ENCODE data around the gene NUPR2.
A peak's percentile ranks its signal among the peaks of the same experiment; 100 is the strongest.
"Not testable (repeated sequence)": the region's sequence is repeated elsewhere in the genome, so short reads cannot be mapped to it uniquely, and the experiment has no call there.

The NUPR2 gene

GRCh38 chr7:56097700-56098099, 18.5 kb downstream of the NUPR2 start:
- DNase-seq (ENCODE audit: low read depth, low spot score), result peak; percentile 77
- in situ Hi-C loops (cut with HindIII; ENCODE audit: low sequenced_read_pairs), result no loop called here
- H3K4me3 ChIP-seq (ENCODE audit: low read depth, low read length), result no peak overlapping the region
- TF ChIP-seq CTCF (IDR thresholded peaks at IDR 0.05; ENCODE audit: low read depth, low read length), result no peak

GRCh38 chr7:56092789-56093531, 23.3 kb downstream of the NUPR2 start, which contains the start of gene PHKG1:
TSS of gene PHKG1 (minus strand) at chr7:56092952. CDS start at chr7:56088941, 4,011 bp downstream.
- in situ Hi-C loops (cut with HindIII; ENCODE audit: low sequenced_read_pairs), result no loop called here
- DNase-seq (ENCODE audit: low read depth, low spot score), result peak; percentile 91
- TF ChIP-seq CTCF (IDR thresholded peaks at IDR 0.05; ENCODE audit: low read depth, low read length), result peak; percentile 77
- no peak within 1 kb of the TSS for H3K4me3 ChIP-seq (ENCODE audit: low read depth, low read length)

- DNase-seq (ENCODE audit: low read depth, low spot score); H3K4me3 ChIP-seq (ENCODE audit: low read depth, low read length); in situ Hi-C loops (cut with HindIII; ENCODE audit: low sequenced_read_pairs): not testable (repeated sequence)
These were observed 23.8 kb downstream of the NUPR2 start for GRCh38 chr7:56092388-56092787.

- DNase-seq (ENCODE audit: low read depth, low spot score), result peak; percentile 33
- in situ Hi-C loops (cut with HindIII; ENCODE audit: low sequenced_read_pairs), result no loop called here
- H3K4me3 ChIP-seq (ENCODE audit: low read depth, low read length), result no peak overlapping the region
- TF ChIP-seq CTCF (IDR thresholded peaks at IDR 0.05; ENCODE audit: low read depth, low read length), result no peak
These were observed 24.6 kb downstream of the NUPR2 start for GRCh38 chr7:56091591-56091990.

GRCh38 chr7:56087445-56087844, 28.8 kb downstream of the NUPR2 start:
- TF ChIP-seq CTCF (IDR thresholded peaks at IDR 0.05; ENCODE audit: low read depth, low read length), result no peak
- DNase-seq (ENCODE audit: low read depth, low spot score), result no peak
- no peak overlapping the region for H3K4me3 ChIP-seq (ENCODE audit: low read depth, low read length)
- in situ Hi-C loops (cut with HindIII; ENCODE audit: low sequenced_read_pairs), result no loop called here

GRCh38 chr7:56086761-56087160, 29.5 kb downstream of the NUPR2 start:
- in situ Hi-C loops (cut with HindIII; ENCODE audit: low sequenced_read_pairs), result no loop called here

More at GRCh38 chr7:56086761-56087160, 29.5 kb downstream of the NUPR2 start:
- no peak for DNase-seq (ENCODE audit: low read depth, low spot score)
- TF ChIP-seq CTCF (IDR thresholded peaks at IDR 0.05; ENCODE audit: low read depth, low read length), result no peak
- H3K4me3 ChIP-seq (ENCODE audit: low read depth, low read length), result no peak overlapping the region
